Activated naive CD8-positive, alpha-beta T cell treated with anti-CD3 and anti-CD28 coated beads, Interleukin-2, amount 10 ng/mL, durations not matched to agents 7 days and 5 days (primary cell): Measurements from ENCODE around the gene LLGL1. TPM values are rescaled to one million over a fixed set of nuclear protein-coding genes. Genes with fewer than 3 reads are reported as not detected.
A peak's percentile ranks its signal among the peaks of the same experiment; 100 is the strongest.

Experiments used
- ATAC-seq: fragments of 150-1000 bp; cut with Tn5 transposase; one replicate; pipeline ENCODE4 v1.10.0; 2021; ENCODE audit warnings: low read depth, moderate library complexity
- POLR2A ChIA-PET: fragments of 350-600 bp; sonication (Branson Sonifier 250); formaldehyde crosslinking; loops from one replicate; lab custom pipeline; 2021; ENCODE audit warnings: antibody characterized with exemption; lab: Charles Lee
- DNase-seq: peaks from one replicate; pipeline ENCODE4 v3.0.0; 2021
- H3K27ac Mint-ChIP-seq: one replicate; pipeline ENCODE4 v1.8.0; 2022; ENCODE audit warnings: mild to moderate bottlenecking, mixed read lengths
- H3K27me3 Mint-ChIP-seq: one replicate; pipeline ENCODE4 v1.8.0; 2022; ENCODE audit warnings: mild to moderate bottlenecking, moderate library complexity, mixed read lengths
- H3K36me3 Mint-ChIP-seq: one replicate; pipeline ENCODE4 v1.8.0; 2021; ENCODE audit warnings: mild to moderate bottlenecking, mixed read lengths
- H3K4me1 Mint-ChIP-seq: one replicate; pipeline ENCODE4 v1.8.0; 2021; ENCODE audit warnings: mixed read lengths
- H3K4me3 Mint-ChIP-seq: one replicate; pipeline ENCODE4 v1.8.0; 2022; ENCODE audit warnings: mild to moderate bottlenecking, moderate library complexity, mixed read lengths
- H3K9me3 Mint-ChIP-seq: one replicate; pipeline ENCODE4 v1.8.0; 2021; ENCODE audit warnings: mixed read lengths
- total RNA-seq, 2 experiments: library from RNA; stranded (reverse); gene quantifications; one replicate each; pipeline ENCODE4 v1.2.3, GENCODE V29; 2021

LLGL1 gene
- total RNA-seq, result 10 to 100 TPM; 21.3 to 21.6 TPM

GRCh38 chr17:18225121-18225641, at the start of gene LLGL1:
Gene LLGL1 (plus strand): TSS chr17:18225635. CDS start chr17:18225683, 48 bp downstream.
- peak within 1 kb of the TSS; percentile 96 for H3K27ac Mint-ChIP-seq
- DNase-seq (peak; percentile 99), ATAC-seq (peak; percentile 99)
- no peaks in the 10 kb centered on the region for H3K27me3 Mint-ChIP-seq
- H3K4me1 Mint-ChIP-seq, result peaks cover 17% of the 10 kb centered on the region
- no peaks in the 10 kb centered on the region for H3K9me3 Mint-ChIP-seq
- POLR2A ChIA-PET, result interaction anchor here (2.9 kb wide), 1 partner anchor 42 kb away, joined by 11 read pairs; the partner anchor contains the start of gene ALKBH5
- H3K36me3 Mint-ChIP-seq, result no peaks in the 10 kb centered on the region
- peak within 1 kb of the TSS; percentile 96 for H3K4me3 Mint-ChIP-seq

- Mint-ChIP-seq H3K4me1 (peaks cover 1% of the 10 kb centered on the region), H3K4me3 (no peak overlapping the region), H3K36me3 (no peaks in the 10 kb centered on the region), H3K27me3 (peaks cover 1% of the 10 kb centered on the region), H3K9me3 (no peaks in the 10 kb centered on the region), H3K27ac (no peak overlapping the region)
- no peak for ATAC-seq
- POLR2A ChIA-PET, result no interaction called here
- no peak for DNase-seq
These were observed 49.3 kb upstream of the LLGL1 start for GRCh38 chr17:18176176-18176575.

- DNase-seq (no peak), ATAC-seq (no peak)
- Mint-ChIP-seq H3K36me3 (no peaks in the 10 kb centered on the region), H3K4me3 (no peak overlapping the region), H3K4me1 (peaks cover 7% of the 10 kb centered on the region), H3K27ac (no peak overlapping the region), H3K27me3 (peaks cover under 1% of the 10 kb centered on the region), H3K9me3 (no peaks in the 10 kb centered on the region)
- POLR2A ChIA-PET, result no interaction called here
These were observed 48.3 kb upstream of the LLGL1 start for GRCh38 chr17:18177133-18177532.

- ATAC-seq (no peak), DNase-seq (no peak)
- Mint-ChIP-seq H3K4me1 (peaks cover 8% of the 10 kb centered on the region), H3K27me3 (no peaks in the 10 kb centered on the region), H3K36me3 (no peaks in the 10 kb centered on the region), H3K9me3 (no peaks in the 10 kb centered on the region), H3K27ac (no peak overlapping the region), H3K4me3 (no peak overlapping the region)
- POLR2A ChIA-PET, result no interaction called here
These were observed 47.7 kb upstream of the LLGL1 start for GRCh38 chr17:18177722-18178121.

DNA sequence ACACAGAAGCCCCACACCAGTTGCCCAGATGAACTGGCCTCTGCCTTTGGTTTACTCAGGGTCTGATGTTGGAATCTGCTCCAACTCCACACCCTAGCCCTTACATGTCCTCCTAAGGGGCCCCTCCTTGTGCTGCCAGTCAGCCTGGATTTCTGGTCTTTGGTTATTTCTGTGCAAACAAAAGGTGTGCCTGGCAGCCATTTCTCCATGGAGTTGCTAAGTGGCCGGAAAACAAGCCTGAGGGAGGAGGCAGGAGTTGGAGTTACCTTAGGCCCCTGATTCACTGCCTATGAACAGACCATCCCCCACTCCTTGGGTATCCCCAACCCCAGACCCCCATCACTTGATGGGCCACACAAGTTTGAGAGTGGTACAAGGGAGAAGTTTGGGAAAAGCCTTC, 46.2 kb upstream of the LLGL1 start:
- H3K9me3 Mint-ChIP-seq, result no peaks in the 10 kb centered on the region
- H3K4me1 Mint-ChIP-seq, result peaks cover 7% of the 10 kb centered on the region
- ATAC-seq (no peak), DNase-seq (no peak)
- POLR2A ChIA-PET, result no interaction called here
- no peak overlapping the region for H3K27ac Mint-ChIP-seq
- H3K4me3 Mint-ChIP-seq, result no peak overlapping the region
- no peaks in the 10 kb centered on the region for H3K36me3 Mint-ChIP-seq
- H3K27me3 Mint-ChIP-seq, result no peaks in the 10 kb centered on the region

DNA sequence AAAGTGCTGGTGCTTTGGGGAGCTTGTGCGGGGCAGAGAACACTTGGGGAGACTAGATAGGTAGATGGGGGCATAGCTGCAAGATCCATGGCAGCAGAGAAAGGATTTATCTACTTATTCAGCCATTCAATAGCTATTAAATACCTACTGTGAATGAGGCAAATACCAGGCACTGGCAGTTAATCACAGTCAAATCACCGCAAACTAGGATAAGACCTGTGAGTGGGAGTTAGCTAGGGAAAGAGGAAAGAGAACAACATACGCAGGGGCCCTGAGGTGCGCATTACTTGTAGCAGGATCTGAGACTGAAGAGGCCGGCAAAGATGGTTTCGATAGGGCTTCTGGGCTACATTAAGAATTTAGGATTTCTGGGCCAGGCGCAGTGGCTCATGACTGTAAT, 45.6 kb upstream of the LLGL1 start:
- DNase-seq (no peak), ATAC-seq (no peak)
- Mint-ChIP-seq H3K36me3 (peaks cover 1% of the 10 kb centered on the region), H3K27ac (no peak overlapping the region), H3K4me1 (peaks cover 7% of the 10 kb centered on the region), H3K4me3 (no peak overlapping the region), H3K27me3 (no peaks in the 10 kb centered on the region), H3K9me3 (no peaks in the 10 kb centered on the region)
- POLR2A ChIA-PET, result no interaction called here

GRCh38 chr17:18181358-18181757, 44.1 kb upstream of the LLGL1 start:
- Mint-ChIP-seq H3K4me1 (peaks cover 18% of the 10 kb centered on the region), H3K36me3 (peaks cover 11% of the 10 kb centered on the region), H3K27me3 (no peaks in the 10 kb centered on the region), H3K9me3 (no peaks in the 10 kb centered on the region), H3K27ac (peak overlapping the region; percentile 98), H3K4me3 (peak overlapping the region; percentile 91)
- DNase-seq, result no peak
- ATAC-seq, result no peak
- POLR2A ChIA-PET, result interaction anchor here (1.2 to 4.1 kb wide), 3 partner anchors 9 to 23 kb away, joined by 3 to 14 read pairs (median 5); no protein-coding TSS in a partner anchor

- Mint-ChIP-seq H3K27ac (peak overlapping the region; percentile 98), H3K4me1 (peaks cover 27% of the 10 kb centered on the region), H3K27me3 (no peaks in the 10 kb centered on the region), H3K36me3 (peaks cover 18% of the 10 kb centered on the region), H3K4me3 (peak overlapping the region; percentile 91), H3K9me3 (no peaks in the 10 kb centered on the region)
- ATAC-seq (no peak), DNase-seq (peak; percentile 35)
- POLR2A ChIA-PET, result interaction anchor here (0.8 to 4.1 kb wide), 9 partner anchors 12 to 222 kb away, joined by 3 to 14 read pairs (median 4); partner anchors contain the start of genes FLII and LLGL1
These were observed 43.1 kb upstream of the LLGL1 start for GRCh38 chr17:18182110-18182977.

DNA sequence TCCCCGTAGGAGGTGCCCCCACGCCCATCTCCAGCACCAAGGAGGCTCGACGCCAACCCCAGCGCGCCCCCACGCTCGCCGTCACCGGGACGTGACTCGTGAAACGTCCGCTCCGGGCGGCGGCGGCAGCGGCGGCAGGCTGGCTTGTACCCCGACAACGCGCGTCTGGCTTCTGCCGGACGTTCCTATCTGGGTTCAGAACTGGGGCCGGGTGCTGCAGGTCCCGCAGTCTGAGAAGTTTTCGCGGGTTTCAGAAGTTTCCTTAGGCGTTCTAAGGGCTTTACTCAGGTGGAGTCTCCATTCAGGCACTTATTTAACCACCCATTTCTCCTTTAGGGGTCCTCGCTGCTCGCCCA, 42.5 kb upstream of the LLGL1 start:
- Mint-ChIP-seq H3K36me3 (peaks cover 22% of the 10 kb centered on the region), H3K27me3 (no peaks in the 10 kb centered on the region), H3K4me1 (peaks cover 33% of the 10 kb centered on the region), H3K27ac (peak overlapping the region; percentile 98), H3K4me3 (peak overlapping the region; percentile 91), H3K9me3 (no peaks in the 10 kb centered on the region)
- ATAC-seq, result peak; percentile 47
- POLR2A ChIA-PET, result interaction anchor here (1.0 to 4.1 kb wide), 8 partner anchors 17 to 223 kb away, joined by 3 to 14 read pairs (median 4); partner anchors contain the start of genes FLII and LLGL1
- peak; percentile 89 for DNase-seq

- ATAC-seq (peak; percentile 90), DNase-seq (peak; percentile 99)
- Mint-ChIP-seq H3K27ac (peak within 1 kb of the TSS; percentile 98), H3K4me1 (peaks cover 39% of the 10 kb centered on the region), H3K27me3 (no peaks in the 10 kb centered on the region), H3K4me3 (peak within 1 kb of the TSS; percentile 91), H3K36me3 (peaks cover 28% of the 10 kb centered on the region), H3K9me3 (no peaks in the 10 kb centered on the region)
- POLR2A ChIA-PET, result interaction anchor here (1.0 to 4.1 kb wide), 9 partner anchors 18 to 224 kb away, joined by 3 to 14 read pairs (median 4); partner anchors contain the start of genes FLII and LLGL1
These were observed 41.9 kb upstream of the LLGL1 start, which contains the start of gene ALKBH5 for GRCh38 chr17:18183334-18184142. Gene ALKBH5 (plus strand): TSS chr17:18183828. CDS start chr17:18184244, 416 bp downstream.

DNA sequence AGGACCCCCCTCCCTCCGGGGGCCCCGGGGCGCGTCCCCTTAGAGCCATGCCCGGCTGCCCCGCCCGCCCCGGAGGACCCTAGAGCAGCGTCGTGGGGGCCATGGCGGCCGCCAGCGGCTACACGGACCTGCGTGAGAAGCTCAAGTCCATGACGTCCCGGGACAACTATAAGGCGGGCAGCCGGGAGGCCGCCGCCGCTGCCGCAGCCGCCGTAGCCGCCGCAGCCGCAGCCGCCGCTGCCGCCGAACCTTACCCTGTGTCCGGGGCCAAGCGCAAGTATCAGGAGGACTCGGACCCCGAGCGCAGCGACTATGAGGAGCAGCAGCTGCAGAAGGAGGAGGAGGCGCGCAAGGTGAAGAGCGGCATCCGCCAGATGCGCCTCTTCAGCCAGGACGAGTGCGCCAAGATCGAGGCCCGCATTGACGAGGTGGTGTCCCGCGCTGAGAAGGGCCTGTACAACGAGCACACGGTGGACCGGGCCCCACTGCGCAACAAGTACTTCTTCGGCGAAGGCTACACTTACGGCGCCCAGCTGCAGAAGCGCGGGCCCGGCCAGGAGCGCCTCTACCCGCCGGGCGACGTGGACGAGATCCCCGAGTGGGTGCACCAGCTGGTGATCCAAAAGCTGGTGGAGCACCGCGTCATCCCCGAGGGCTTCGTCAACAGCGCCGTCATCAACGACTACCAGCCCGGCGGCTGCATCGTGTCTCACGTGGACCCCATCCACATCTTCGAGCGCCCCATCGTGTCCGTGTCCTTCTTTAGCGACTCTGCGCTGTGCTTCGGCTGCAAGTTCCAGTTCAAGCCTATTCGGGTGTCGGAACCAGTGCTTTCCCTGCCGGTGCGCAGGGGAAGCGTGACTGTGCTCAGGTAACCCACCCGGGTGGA, 41.0 kb upstream of the LLGL1 start:
- peak overlapping the region; percentile 98 for H3K27ac Mint-ChIP-seq
- POLR2A ChIA-PET, result interaction anchor here (0.5 to 4.1 kb wide), 6 partner anchors 12 to 148 kb away, joined by 3 to 14 read pairs (median 5); partner anchors contain the start of gene LLGL1
- ATAC-seq, result peak; percentile 3
- H3K4me1 Mint-ChIP-seq, result peaks cover 41% of the 10 kb centered on the region
- peaks cover 28% of the 10 kb centered on the region for H3K36me3 Mint-ChIP-seq
- no peaks in the 10 kb centered on the region for H3K27me3 Mint-ChIP-seq
- peak overlapping the region; percentile 91 for H3K4me3 Mint-ChIP-seq
- peak; percentile 69 for DNase-seq
- no peaks in the 10 kb centered on the region for H3K9me3 Mint-ChIP-seq

- POLR2A ChIA-PET, result interaction anchor here (0.6 to 4.1 kb wide), 2 partner anchors 27 to 562 kb away, joined by 6 to 14 read pairs; no protein-coding TSS in a partner anchor
- H3K36me3 Mint-ChIP-seq, result peaks cover 28% of the 10 kb centered on the region
- peak overlapping the region; percentile 91 for H3K4me3 Mint-ChIP-seq
These were observed 40.0 kb upstream of the LLGL1 start for GRCh38 chr17:18185391-18185790.

More at GRCh38 chr17:18185391-18185790, 40.0 kb upstream of the LLGL1 start:
- no peak for DNase-seq
- ATAC-seq, result no peak
- Mint-ChIP-seq H3K27ac (peak overlapping the region; percentile 73), H3K27me3 (no peaks in the 10 kb centered on the region), H3K9me3 (no peaks in the 10 kb centered on the region), H3K4me1 (peaks cover 47% of the 10 kb centered on the region)
